NB4 (cell line): ENCODE data around the gene ZNF483.

Source experiments
- POLR2A ChIP-seq: IDR thresholded peaks from 2 replicates; pipeline ENCODE4 v1.6.1; 2011; ENCODE audit warnings: mild to moderate bottlenecking; ENCODE audit not compliant: insufficient read length; ENCODE audit errors: extremely low read depth
- TF ChIP-seq, protein P1 (sequence below): IDR thresholded peaks from one replicate; pipeline ENCODE4 v1.5.1; 2012; ENCODE audit warnings: low read depth, low read length

DNA sequence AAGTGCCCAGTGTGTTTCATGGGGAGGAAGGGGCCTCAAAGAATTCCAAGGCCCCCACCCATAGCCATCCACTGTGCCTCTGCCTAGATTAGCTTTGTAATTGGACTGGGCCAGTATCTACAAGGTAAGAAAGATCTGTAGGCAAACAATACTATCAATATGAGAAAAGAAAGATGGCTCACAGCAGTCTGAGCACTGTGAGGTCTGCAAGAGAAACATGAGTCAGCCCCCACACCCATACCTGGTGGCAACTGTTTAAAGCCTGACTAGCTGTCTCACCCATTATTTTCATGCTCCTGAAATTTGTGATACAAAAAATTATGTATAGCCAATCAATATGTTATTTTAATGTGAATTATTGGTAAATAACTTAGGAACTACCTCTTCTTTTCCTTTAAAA, 10.0 kb upstream of the ZNF483 start:
- TF ChIP-seq, protein P1, sequence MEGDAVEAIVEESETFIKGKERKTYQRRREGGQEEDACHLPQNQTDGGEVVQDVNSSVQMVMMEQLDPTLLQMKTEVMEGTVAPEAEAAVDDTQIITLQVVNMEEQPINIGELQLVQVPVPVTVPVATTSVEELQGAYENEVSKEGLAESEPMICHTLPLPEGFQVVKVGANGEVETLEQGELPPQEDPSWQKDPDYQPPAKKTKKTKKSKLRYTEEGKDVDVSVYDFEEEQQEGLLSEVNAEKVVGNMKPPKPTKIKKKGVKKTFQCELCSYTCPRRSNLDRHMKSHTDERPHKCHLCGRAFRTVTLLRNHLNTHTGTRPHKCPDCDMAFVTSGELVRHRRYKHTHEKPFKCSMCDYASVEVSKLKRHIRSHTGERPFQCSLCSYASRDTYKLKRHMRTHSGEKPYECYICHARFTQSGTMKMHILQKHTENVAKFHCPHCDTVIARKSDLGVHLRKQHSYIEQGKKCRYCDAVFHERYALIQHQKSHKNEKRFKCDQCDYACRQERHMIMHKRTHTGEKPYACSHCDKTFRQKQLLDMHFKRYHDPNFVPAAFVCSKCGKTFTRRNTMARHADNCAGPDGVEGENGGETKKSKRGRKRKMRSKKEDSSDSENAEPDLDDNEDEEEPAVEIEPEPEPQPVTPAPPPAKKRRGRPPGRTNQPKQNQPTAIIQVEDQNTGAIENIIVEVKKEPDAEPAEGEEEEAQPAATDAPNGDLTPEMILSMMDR: no peak
- no peak for TF ChIP-seq POLR2A
